Hepatic stellate cell (primary cell): Measurements from ENCODE around the gene VPS25.
A peak's percentile ranks its signal among the peaks of the same experiment; 100 is the strongest.
"Not testable (repeated sequence)": the region's sequence is repeated elsewhere in the genome, so short reads cannot be mapped to it uniquely, and the experiment has no call there.

Source experiments
- DNase-seq: peaks from one replicate; pipeline ENCODE4 v3.0.0; 2011; ENCODE audit warnings: low spot score

VPS25 gene

GRCh38 chr17:42768006-42768405, 5.2 kb upstream of the VPS25 start:
- DNase-seq = not testable (repeated sequence)

- not testable (repeated sequence) for DNase-seq
Observed at GRCh38 chr17:42769964-42770363, 3.3 kb upstream of the VPS25 start.

- DNase-seq = no peak
Observed at GRCh38 chr17:42772945-42773289, 332 bp upstream of the VPS25 start.

- DNase-seq = peak; percentile 61
Observed at GRCh38 chr17:42774066-42774745, 957 bp downstream of the VPS25 start.

- DNase-seq = peak; percentile 62
Observed at GRCh38 chr17:42775534-42776098, 2.4 kb downstream of the VPS25 start.

- DNase-seq = no peak
Observed at GRCh38 chr17:42778570-42778969, 5.3 kb downstream of the VPS25 start.

GRCh38 chr17:42779304-42779935, 6.2 kb downstream of the VPS25 start:
- no peak for DNase-seq

- DNase-seq = peak; percentile 73
Observed at GRCh38 chr17:42779936-42780850, 6.9 kb downstream of the VPS25 start, which contains the start of gene WNK4. Gene WNK4, plus strand, starts transcription at chr17:42780610. Its CDS starts 89 bp downstream, at chr17:42780699.

- DNase-seq = peak; percentile 29
Observed at GRCh38 chr17:42780851-42781638, 7.8 kb downstream of the VPS25 start.

GRCh38 chr17:42781639-42782165, 8.5 kb downstream of the VPS25 start:
- peak; percentile 26 for DNase-seq

- peak; percentile 47 for DNase-seq
Observed at GRCh38 chr17:42782166-42783061, 9.2 kb downstream of the VPS25 start.

GRCh38 chr17:42783062-42783790, 10.0 kb downstream of the VPS25 start:
- DNase-seq = peak; percentile 78

- DNase-seq = no peak
Observed at GRCh38 chr17:42783791-42784138, 10.5 kb downstream of the VPS25 start.

- DNase-seq = no peak
Observed at GRCh38 chr17:42784409-42784808, 11.2 kb downstream of the VPS25 start.

- DNase-seq = no peak
Observed at GRCh38 chr17:42784811-42785592, 11.8 kb downstream of the VPS25 start.

GRCh38 chr17:42787266-42787665, 14.0 kb downstream of the VPS25 start:
- DNase-seq = no peak

GRCh38 chr17:42791948-42792347, 18.7 kb downstream of the VPS25 start:
- no peak for DNase-seq

GRCh38 chr17:42792545-42792944, 19.3 kb downstream of the VPS25 start:
- DNase-seq = no peak

GRCh38 chr17:42795061-42795460, 21.8 kb downstream of the VPS25 start:
- no peak for DNase-seq
